IMR-90 (cell line): ENCODE results near the gene TWSG1. TPM values are rescaled to one million over a fixed set of nuclear protein-coding genes. Genes with fewer than 3 reads are reported as not detected.
A peak's percentile ranks its signal among the peaks of the same experiment; 100 is the strongest.

Source experiments
- ATAC-seq: fragments of 200-7000 bp; cut with Tn5 transposase; 2 replicates; pipeline ENCODE4 v1.9.1; 2020; ENCODE audit warnings: low read depth, mild to moderate bottlenecking, moderate library complexity
- BruUV-seq: library from RNA; stranded (reverse); fragments of 400-500 nt; replicated peaks from 2 replicates; lab custom pipeline; 2021; lab: Mats Ljungman, UMichigan
- CTCF ChIA-PET: fragments of 300-600 bp; formaldehyde crosslinking; extraction: SDS; loops from one replicate; lab custom pipeline; 2021; ENCODE audit warnings: antibody characterized with exemption; lab: Yijun Ruan, JAX
- POLR2A ChIA-PET: fragments of 300-600 bp; sonication (Branson Sonifier 250); formaldehyde crosslinking; loops from one replicate; lab custom pipeline; 2022; ENCODE audit warnings: antibody characterized with exemption; ENCODE audit not compliant: unreplicated experiment; lab: Charles Lee
- DNase-seq: peaks from one replicate; pipeline ENCODE4 v3.0.0; 2013
- H2AFZ ChIP-seq: replicated peaks from 2 replicates; pipeline ENCODE3; 2013; ENCODE audit warnings: low read length, mild to moderate bottlenecking; ENCODE audit not compliant: poor library complexity
- H2AK5ac ChIP-seq: 2 replicates; pipeline ENCODE4 v1.6.1; 2013; ENCODE audit warnings: low read depth, low read length, inconsistent platforms
- H2AK9ac ChIP-seq: replicated peaks from 2 replicates; pipeline ENCODE3; 2013; ENCODE audit warnings: mild to moderate bottlenecking, low read depth, low read length, moderate library complexity; ENCODE audit not compliant: poor library complexity
- H2BK120ac ChIP-seq: 2 replicates; pipeline ENCODE4 v1.6.1; 2013; ENCODE audit warnings: low read depth, low read length, inconsistent platforms
- H2BK15ac ChIP-seq: 3 replicates; pipeline ENCODE4 v1.6.1; 2013; ENCODE audit warnings: low read depth, low read length, inconsistent platforms
- H2BK20ac ChIP-seq: 2 replicates; pipeline ENCODE4 v1.6.1; 2013; ENCODE audit warnings: low read depth, mild to moderate bottlenecking, inconsistent platforms, low read length, moderate library complexity
- H2BK5ac ChIP-seq: 2 replicates; pipeline ENCODE4 v1.6.1; 2013; ENCODE audit warnings: mild to moderate bottlenecking, low read depth, low read length, inconsistent platforms; ENCODE audit not compliant: poor library complexity, severe bottlenecking
- H3K14ac ChIP-seq: replicated peaks from 2 replicates; pipeline ENCODE4 v1.6.1; 2013; ENCODE audit warnings: low read depth, low read length, inconsistent platforms
- H3K18ac ChIP-seq: 2 replicates; pipeline ENCODE4 v1.6.1; 2013; ENCODE audit warnings: low read depth, low read length, control low read depth
- H3K23ac ChIP-seq: 2 replicates; pipeline ENCODE4 v1.6.1; 2013; ENCODE audit warnings: low read depth, low read length, inconsistent platforms
- H3K27ac ChIP-seq: 2 replicates; pipeline ENCODE4 v1.5.1; 2013; ENCODE audit warnings: mild to moderate bottlenecking, control low read depth, low read length; ENCODE audit not compliant: insufficient read depth
- H3K27me3 ChIP-seq: 2 replicates; pipeline ENCODE4 v1.6.1; 2013; ENCODE audit warnings: low read length; ENCODE audit not compliant: control insufficient read depth, insufficient read depth
- H3K36me3 ChIP-seq: 2 replicates; pipeline ENCODE4 v1.6.1; 2013; ENCODE audit warnings: low read length, mixed read lengths; ENCODE audit not compliant: control insufficient read depth, insufficient read depth
- H3K4ac ChIP-seq: 2 replicates; pipeline ENCODE4 v1.6.1; 2013; ENCODE audit warnings: low read depth, low read length, inconsistent platforms
- H3K4me1 ChIP-seq: 2 replicates; pipeline ENCODE4 v1.6.1; 2013; ENCODE audit warnings: low read length, mixed read lengths; ENCODE audit not compliant: control insufficient read depth, insufficient read depth
- H3K4me2 ChIP-seq: 2 replicates; pipeline ENCODE4 v1.6.1; 2013; ENCODE audit warnings: low read depth, mild to moderate bottlenecking, control low read depth, low read length, moderate library complexity
- H3K4me3 ChIP-seq: 2 replicates; pipeline ENCODE4 v1.5.1; 2013; ENCODE audit warnings: low read depth, mild to moderate bottlenecking, control low read depth, low read length, moderate library complexity; ENCODE audit not compliant: insufficient read depth
- H3K56ac ChIP-seq: 2 replicates; pipeline ENCODE4 v1.6.1; 2013; ENCODE audit warnings: low read length, inconsistent platforms; ENCODE audit not compliant: insufficient read depth; ENCODE audit errors: extremely low read depth
- H3K79me1 ChIP-seq, 2 experiments: 2 replicates each; pipeline ENCODE4 v1.6.1; 2013; ENCODE audit warnings: low read length in 2 of 2, inconsistent platforms in 1 of 2, low read depth in 1 of 2
- H3K9ac ChIP-seq: 2 replicates; pipeline ENCODE4 v1.6.1; 2013; ENCODE audit warnings: low read depth, low read length, control low read depth
- H3K9me1 ChIP-seq: 2 replicates; pipeline ENCODE4 v1.6.1; 2013; ENCODE audit warnings: low read length, inconsistent platforms; ENCODE audit not compliant: insufficient read depth
- H3K9me3 ChIP-seq: 2 replicates; pipeline ENCODE4 v1.6.1; 2013; ENCODE audit warnings: low read length; ENCODE audit not compliant: control insufficient read depth, insufficient read depth
- H4K20me1 ChIP-seq: 2 replicates; pipeline ENCODE4 v1.6.1; 2013; ENCODE audit warnings: low read length, inconsistent platforms; ENCODE audit not compliant: insufficient read depth
- H4K5ac ChIP-seq: 2 replicates; pipeline ENCODE4 v1.6.1; 2013; ENCODE audit warnings: mild to moderate bottlenecking, low read depth, low read length, control low read depth
- H4K8ac ChIP-seq, 2 experiments: 2 replicates each; pipeline ENCODE4 v1.6.1; 2013; ENCODE audit warnings: low read depth in 2 of 2, low read length in 2 of 2, control low read depth in 1 of 2, inconsistent platforms in 1 of 2
- H4K91ac ChIP-seq: 2 replicates; pipeline ENCODE4 v1.6.1; 2013; ENCODE audit warnings: low read depth, low read length, inconsistent platforms; ENCODE audit not compliant: insufficient read depth
- BHLHE40 ChIP-seq: fragments of 150-350 bp; IDR thresholded peaks from 2 replicates; pipeline ENCODE4 v1.6.1; 2016; ENCODE audit warnings: mild to moderate bottlenecking, low read depth, low read length
- CEBPB ChIP-seq: IDR thresholded peaks from 2 replicates; pipeline ENCODE4 v1.6.1; 2012; ENCODE audit warnings: low read depth, low read length, improper control_type of control experiment
- CTCF ChIP-seq: conservative IDR thresholded peaks from 2 replicates; pipeline ENCODE4 v1.5.1; 2012; ENCODE audit warnings: mild to moderate bottlenecking, low read depth, low read length, improper control_type of control experiment
- FOS ChIP-seq: fragments of 150-350 bp; IDR thresholded peaks from 2 replicates; pipeline ENCODE4 v1.6.1; 2016; ENCODE audit warnings: low read depth, low read length
- RAD21 ChIP-seq: IDR thresholded peaks from 2 replicates; pipeline ENCODE4 v1.6.1; 2012; ENCODE audit warnings: low read length, improper control_type of control experiment
- whole genome bisulfite sequencing, 2 experiments: methylation state at CpG; one replicate each; pipeline versions ENCODE4 v1.1.5 to v1.1.7; 2013; ENCODE audit warnings: missing lambda C conversion rate in 2 of 2; ENCODE audit not compliant: insufficient read length in 1 of 2; ENCODE audit errors: extremely low coverage in 2 of 2; 5-methylcytosine and 5-hydroxymethylcytosine counted together
- dilution Hi-C: fragments of 300-500 bp; cut with HindIII; formaldehyde crosslinking; loops from one replicate; pipeline ENCODE4 v1.14.3; 2018; ENCODE audit warnings: low sequenced_read_pairs; ENCODE audit not compliant: unreplicated experiment
- in situ Hi-C: fragments of 300-500 bp; cut with MboI; formaldehyde crosslinking; loops from 3 replicates; pipeline ENCODE4 v1.14.3; 2019; ENCODE audit warnings: low sequenced_read_pairs, inconsistent platforms, mixed read lengths
- intact Hi-C: fragments of 100-400 bp; cut with micrococcal nuclease; formaldehyde crosslinking; loops from 2 replicates; pipeline ENCODE4 v1.10.0; 2022
- polyA plus RNA-seq, 3 experiments: library from polyadenylated mRNA; depleted of rRNA; stranded (reverse); fragments of >200 nt; gene quantifications; 2 replicates each; pipeline ENCODE4 v1.2.3, GENCODE V29; 2012; ENCODE audit warnings: low replicate concordance in 1 of 3
- total RNA-seq: library from RNA; depleted of rRNA; stranded (reverse); fragments of >200 nt; gene quantifications from 2 replicates; pipeline ENCODE4 v1.2.3, GENCODE V29; 2012

Gene TWSG1
- total and polyA plus RNA-seq, 2 of the 4 experiments (the other 2 are of a cell fraction), result 80.4 to 115 TPM

DNA sequence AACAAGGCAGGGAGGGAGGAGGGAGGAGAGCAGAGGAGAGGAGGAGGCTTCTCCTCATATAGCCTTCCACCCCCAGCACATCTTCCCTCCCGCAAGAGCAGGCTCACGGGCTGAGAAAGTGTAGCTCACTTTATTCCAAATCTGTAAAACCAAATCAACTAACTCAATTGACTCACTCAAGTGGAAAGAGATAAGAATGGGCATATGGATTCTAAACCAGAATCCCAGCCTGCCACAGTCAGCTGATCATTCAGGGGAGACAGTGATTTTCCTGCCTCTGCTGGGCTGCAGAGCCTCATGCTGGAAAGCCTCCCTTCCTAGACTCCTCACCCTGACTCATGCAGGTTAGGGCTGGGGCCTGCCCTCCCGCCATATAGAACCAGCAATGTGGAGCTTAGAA, 4.2 kb upstream of the TWSG1 start (continued):
- TF ChIP-seq CEBPB, result no peak

DNA sequence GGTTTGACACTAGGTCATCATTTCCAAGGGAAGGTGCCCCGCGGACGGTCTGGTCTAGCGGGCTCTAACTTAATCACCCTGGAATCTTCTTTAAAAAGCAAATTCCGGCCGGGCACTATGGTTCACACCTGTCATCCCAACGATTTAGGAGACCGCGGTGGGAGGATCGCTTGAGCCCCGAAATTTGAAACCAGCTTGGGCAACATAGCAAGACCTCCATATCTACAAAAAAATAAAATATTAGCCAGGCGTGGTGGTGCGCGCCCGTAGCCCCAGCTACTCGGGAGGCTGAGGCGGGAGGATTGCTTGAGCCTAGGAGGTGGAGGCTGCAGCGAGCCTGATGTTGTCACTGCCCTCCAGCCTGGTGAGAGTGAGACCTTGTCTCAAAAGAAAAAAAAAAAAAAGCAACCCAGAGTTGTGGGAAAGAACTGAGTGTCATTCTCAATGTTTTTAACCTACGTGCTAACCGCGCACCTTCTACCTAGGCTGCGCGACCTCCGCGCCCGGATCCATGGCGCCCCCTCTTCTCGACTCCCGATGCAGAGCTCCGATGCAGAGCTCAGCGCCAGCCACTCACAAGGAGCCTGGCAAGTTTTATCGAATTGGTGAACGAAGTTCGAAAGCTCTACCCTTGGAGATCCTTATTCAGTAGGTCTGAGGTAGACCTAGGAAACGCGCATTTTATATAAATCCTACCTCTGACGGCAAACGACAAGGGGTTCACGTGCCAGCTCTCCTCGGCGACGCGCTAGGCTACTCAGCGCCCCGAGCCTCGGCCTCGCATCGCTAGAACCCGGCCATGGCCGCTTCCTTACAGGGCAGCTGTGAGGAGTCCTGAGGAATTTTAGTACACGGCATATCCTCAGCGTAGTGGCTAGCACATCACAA, 888 bp upstream of the TWSG1 start:
- peak overlapping the region; percentile 76 for H4K5ac ChIP-seq
- H3K9me3 ChIP-seq, result no peaks in the 10 kb centered on the region; the same call in 1 of the 2 replicates
- intact Hi-C loops (loop anchor here (1.0 to 5.0 kb wide), 4 partner anchors 41 to 261 kb away; partner anchors contain the start of gene RALBP1), dilution Hi-C loops (no loop called here), in situ Hi-C loops (loop anchor here (10.0 kb wide), 1 partner anchor 259 kb away; no protein-coding TSS in a partner anchor)
- WGBS, 2 experiments, result 32% methylated on average over 16 of the region's 52 CpGs; no CpG with 5 or more reads in 1 of the 2 experiments
- peaks cover 2% of the 10 kb centered on the region; the same call in 1 of the 2 replicates for H3K9me1 ChIP-seq
- H4K8ac ChIP-seq, result peak overlapping the region; percentile 55 to 81
- peak overlapping the region; percentile 90 for H3K27ac ChIP-seq
- H4K20me1 ChIP-seq, result peaks cover 10% of the 10 kb centered on the region; the same call in 1 of the 2 replicates
- H2BK15ac ChIP-seq, result peak overlapping the region; percentile 71; the same call in 2 of the 3 replicates
- peak overlapping the region; percentile 87 for H2BK120ac ChIP-seq
- peak overlapping the region; percentile 3 for H2AK9ac ChIP-seq
- H3K23ac ChIP-seq, result peak overlapping the region; percentile 97
- peak overlapping the region; percentile 84 for H3K56ac ChIP-seq
- peaks cover 6% of the 10 kb centered on the region for H3K4me1 ChIP-seq
- ChIA-PET CTCF (interaction anchor here (0.7 to 1.3 kb wide), 4 partner anchors 20 to 260 kb away, joined by 4 to 5 read pairs (median 4); no protein-coding TSS in a partner anchor), POLR2A (interaction anchor here (0.6 to 0.7 kb wide), 2 partner anchors 13 to 155 kb away, joined by 3 read pairs; no protein-coding TSS in a partner anchor)
- peak overlapping the region; percentile 27; the same call in 1 of the 2 replicates for H2AK5ac ChIP-seq
- peak overlapping the region; percentile 63; the same call in 1 of the 2 replicates for H2BK20ac ChIP-seq
- peak overlapping the region; percentile 90 for H3K4ac ChIP-seq
- no peaks in the 10 kb centered on the region for H3K27me3 ChIP-seq
- BruUV-seq, result no TSS peak
- H3K14ac ChIP-seq, result peak overlapping the region; percentile 65
- H2AFZ ChIP-seq, result peak overlapping the region; percentile 94
- peaks cover 9% of the 10 kb centered on the region for H3K36me3 ChIP-seq
- H3K18ac ChIP-seq, result peak overlapping the region; percentile 92
- peaks cover 8 to 39% of the 10 kb centered on the region in 2 experiments; a peak in 3 of 4 replicates for H3K79me1 ChIP-seq
- H3K4me3 ChIP-seq, result peak overlapping the region; percentile 79
- peak overlapping the region; percentile 61 for H4K91ac ChIP-seq
- peak overlapping the region; percentile 94 for H3K9ac ChIP-seq
- TF ChIP-seq CTCF, result 0 out of 2 replicates have a peak, but pooled peaks have one; percentile 4
- no peak for TF ChIP-seq FOS
- peak; percentile 67 for TF ChIP-seq BHLHE40
- TF ChIP-seq RAD21, result 0 out of 2 replicates have a peak, but pooled peaks have one; percentile 13
- ATAC-seq (peak; percentile 59), DNase-seq (no peak)
- H2BK5ac ChIP-seq, result peak overlapping the region; percentile 84
- peak overlapping the region; percentile 95 for H3K4me2 ChIP-seq
